HL-60/S4 (cell line): Measurements from ENCODE around the gene PPP1CC.
"Not testable (repeated sequence)": the region's sequence is repeated elsewhere in the genome, so short reads cannot be mapped to it uniquely, and the experiment has no call there.

Source experiments
- in situ Hi-C: fragments of 300-500 bp; cut with MboI; formaldehyde crosslinking; loops from 2 replicates; pipeline ENCODE4 v1.14.3; 2022; ENCODE audit warnings: low sequenced_read_pairs

Gene PPP1CC

GRCh38 chr12:110756611-110757010 is 13.9 kb upstream of the PPP1CC start:
- in situ Hi-C loops = no loop called here

GRCh38 chr12:110754101-110754793 is 11.6 kb upstream of the PPP1CC start:
- in situ Hi-C loops = no loop called here

- in situ Hi-C loops = no loop called here
These were observed 8.2 kb upstream of the PPP1CC start for GRCh38 chr12:110750784-110751461.

- in situ Hi-C loops = no loop called here
These were observed 3.9 kb upstream of the PPP1CC start for GRCh38 chr12:110746550-110746949.

GRCh38 chr12:110745542-110746284 is 3.0 kb upstream of the PPP1CC start:
- in situ Hi-C loops = no loop called here

GRCh38 chr12:110744601-110745264 is 2.0 kb upstream of the PPP1CC start:
- in situ Hi-C loops = no loop called here

- in situ Hi-C loops = no loop called here
These were observed 1.5 kb upstream of the PPP1CC start for GRCh38 chr12:110744151-110744571.

GRCh38 chr12:110743571-110744093 is 941 bp upstream of the PPP1CC start:
- in situ Hi-C loops = no loop called here

GRCh38 chr12:110742096-110742717 is 484 bp downstream of the PPP1CC start:
- in situ Hi-C loops = no loop called here

- in situ Hi-C loops = no loop called here
These were observed 1.2 kb downstream of the PPP1CC start for GRCh38 chr12:110741341-110742095.

- in situ Hi-C loops = no loop called here
These were observed 2.8 kb downstream of the PPP1CC start for GRCh38 chr12:110739894-110740293.

GRCh38 chr12:110739488-110739887 is 3.2 kb downstream of the PPP1CC start:
- in situ Hi-C loops = no loop called here

GRCh38 chr12:110737532-110737931 is 5.2 kb downstream of the PPP1CC start:
- in situ Hi-C loops = no loop called here

- in situ Hi-C loops = not testable (repeated sequence)
These were observed 5.7 kb downstream of the PPP1CC start for GRCh38 chr12:110737016-110737415.

GRCh38 chr12:110733900-110734299 is 8.8 kb downstream of the PPP1CC start:
- in situ Hi-C loops = no loop called here

GRCh38 chr12:110733089-110733715 is 9.5 kb downstream of the PPP1CC start:
- in situ Hi-C loops = no loop called here

- in situ Hi-C loops = no loop called here
These were observed 10.1 kb downstream of the PPP1CC start for GRCh38 chr12:110732572-110732971.

GRCh38 chr12:110731479-110731878 is 11.2 kb downstream of the PPP1CC start:
- in situ Hi-C loops = no loop called here

- in situ Hi-C loops = no loop called here
These were observed 14.1 kb downstream of the PPP1CC start for GRCh38 chr12:110728628-110729027.
